Activated T-helper 1 cell treated with anti-CD3 and anti-CD28 coated beads, Interleukin-2, amount 50 U/mL, for 16 hours (primary cell): Measurements from ENCODE around the gene SCN4B.

Experiments used
- DNase-seq, 2 donors: peaks; one replicate each; pipeline ENCODE4 v3.0.0-alpha.2; 2020; ENCODE audit warnings: low read depth in 1 of 2, low spot score in 1 of 2

The SCN4B gene

GRCh38 chr11:118154641-118155040 is 2.0 kb upstream of the SCN4B start:
- no peak for DNase-seq

GRCh38 chr11:118153976-118154375 is 1.4 kb upstream of the SCN4B start:
- no peak for DNase-seq

- DNase-seq, result no peak
Observed at GRCh38 chr11:118153516-118153915, 893 bp upstream of the SCN4B start.

GRCh38 chr11:118152020-118152551 is 537 bp downstream of the SCN4B start:
- DNase-seq, result no peak

- no peak for DNase-seq
Observed at GRCh38 chr11:118151431-118151830, 1.2 kb downstream of the SCN4B start.

GRCh38 chr11:118149493-118149892 is 3.1 kb downstream of the SCN4B start:
- no peak for DNase-seq

- DNase-seq, result no peak
Observed at GRCh38 chr11:118148856-118149255, 3.8 kb downstream of the SCN4B start.

GRCh38 chr11:118148240-118148639 is 4.4 kb downstream of the SCN4B start:
- DNase-seq, result no peak

GRCh38 chr11:118147502-118147901 is 5.1 kb downstream of the SCN4B start:
- no peak for DNase-seq

GRCh38 chr11:118146554-118146953 is 6.1 kb downstream of the SCN4B start:
- DNase-seq, result no peak

GRCh38 chr11:118145285-118146227 is 7.1 kb downstream of the SCN4B start:
- peak; percentile 76 to 79 for DNase-seq

GRCh38 chr11:118144301-118145268 is 8.0 kb downstream of the SCN4B start:
- no peak for DNase-seq

- DNase-seq, result no peak
Observed at GRCh38 chr11:118143661-118144185, 8.9 kb downstream of the SCN4B start.

- DNase-seq, result no peak
Observed at GRCh38 chr11:118142809-118143208, 9.8 kb downstream of the SCN4B start.

GRCh38 chr11:118142081-118142480 is 10.5 kb downstream of the SCN4B start:
- no peak for DNase-seq

- DNase-seq, result no peak
Observed at GRCh38 chr11:118139578-118139977, 13.0 kb downstream of the SCN4B start.

GRCh38 chr11:118138839-118139420 is 13.7 kb downstream of the SCN4B start:
- no peak for DNase-seq

GRCh38 chr11:118136801-118137200 is 15.8 kb downstream of the SCN4B start:
- no peak for DNase-seq

GRCh38 chr11:118136341-118136740 is 16.3 kb downstream of the SCN4B start:
- DNase-seq, result no peak

GRCh38 chr11:118135796-118136165 is 16.8 kb downstream of the SCN4B start:
- DNase-seq, result no peak
